AG04450 (cell line): ENCODE measurements around the gene SLIT3. TPM values are rescaled to one million over a fixed set of nuclear protein-coding genes. Genes with fewer than 3 reads are reported as not detected.

Experiments used
- CTCF ChIA-PET: fragments of 300-600, 350-600 bp; formaldehyde crosslinking; extraction: SDS; loops from one replicate; lab custom pipeline; 2022; ENCODE audit warnings: antibody characterized with exemption, inconsistent platforms; lab: Charles Lee
- POLR2A ChIA-PET: fragments of 350-600 bp; formaldehyde crosslinking; extraction: SDS; loops from one replicate; lab custom pipeline; 2021; ENCODE audit warnings: antibody characterized with exemption, inconsistent platforms; lab: Yijun Ruan, JAX
- DNase-seq: peaks from one replicate; pipeline ENCODE4 v3.0.0-alpha.2; 2011; ENCODE audit warnings: low read depth, low spot score
- H3K27ac ChIP-seq: one replicate; pipeline ENCODE4 v1.5.1; 2012; ENCODE audit warnings: low read depth, low read length, control low read depth
- H3K27me3 ChIP-seq: one replicate; pipeline ENCODE4 v1.6.0; 2012; ENCODE audit warnings: low read length; ENCODE audit not compliant: control insufficient read depth, insufficient read depth
- H3K4me3 ChIP-seq: 2 replicates; pipeline ENCODE4 v1.5.1; 2011; ENCODE audit warnings: mild to moderate bottlenecking, low read depth, low read length, control low read depth
- H3K9me3 ChIP-seq: 2 replicates; pipeline ENCODE4 v1.5.1; 2012; ENCODE audit warnings: low read length; ENCODE audit not compliant: control insufficient read depth, insufficient read depth
- CTCF ChIP-seq: IDR thresholded peaks from 2 replicates; pipeline ENCODE4 v1.5.1; 2011; ENCODE audit warnings: low read depth, low read length, control low read depth, inconsistent platforms
- polyA plus RNA-seq: library from polyadenylated mRNA; depleted of rRNA; stranded (reverse); fragments of >200 nt; gene quantifications from 2 replicates; pipeline ENCODE4 v1.2.3, GENCODE V29; 2011

The SLIT3 gene
- polyA plus RNA-seq, 1 experiment: 0.26 TPM

- ChIA-PET CTCF (no interaction called here), POLR2A (no interaction called here)
- Histone ChIP-seq H3K27me3 (no peaks in the 10 kb centered on the region), H3K9me3 (no peaks in the 10 kb centered on the region), H3K4me3 (no peak overlapping the region), H3K27ac (no peak overlapping the region)
- no peak for TF ChIP-seq CTCF
- no peak for DNase-seq
Measured at GRCh38 chr5:168784454-168784853, 516.5 kb downstream of the SLIT3 start.

DNA sequence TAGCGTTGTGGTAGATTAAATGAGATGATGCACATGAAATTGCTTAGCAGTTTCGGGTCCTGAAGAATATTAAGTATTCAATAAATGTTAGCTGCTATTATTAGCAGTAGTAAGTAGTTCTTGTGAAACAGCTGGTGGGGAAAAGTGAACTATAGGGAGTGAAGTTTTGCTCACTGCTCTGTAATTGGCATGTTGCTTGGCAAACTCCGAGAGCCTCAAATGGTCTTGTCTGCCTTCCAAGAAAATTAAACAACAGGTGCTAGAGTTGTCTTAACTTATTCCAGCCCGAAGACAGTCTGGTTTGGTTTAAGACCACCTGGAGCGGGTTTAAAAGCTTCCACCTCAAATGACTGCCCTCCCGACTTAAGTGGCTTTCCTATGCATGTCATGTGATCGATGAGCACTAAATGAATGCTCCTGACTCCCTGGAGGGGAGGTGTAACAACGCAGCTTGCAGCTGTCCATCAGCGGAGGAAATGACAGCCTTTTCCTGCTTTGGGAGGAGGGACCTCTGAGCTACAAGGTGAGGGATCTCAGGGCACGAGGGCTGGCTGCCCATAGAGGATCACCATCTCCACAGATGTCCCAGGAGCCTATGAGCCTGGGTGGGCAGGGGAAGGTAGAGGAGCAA lies 518.9 kb downstream of the SLIT3 start:
- DNase-seq: no peak

GRCh38 chr5:168780888-168781287 lies 520.1 kb downstream of the SLIT3 start:
- ChIA-PET CTCF (no interaction called here), POLR2A (no interaction called here)
- no peak for TF ChIP-seq CTCF
- Histone ChIP-seq H3K9me3 (no peaks in the 10 kb centered on the region), H3K27ac (no peak overlapping the region), H3K4me3 (no peak overlapping the region), H3K27me3 (no peaks in the 10 kb centered on the region)
- DNase-seq: no peak

More for the DNA sequence above, 518.9 kb downstream of the SLIT3 start:
- ChIA-PET CTCF (interaction anchor here (0.5 kb wide), 1 partner anchor 1840 kb away, joined by 8 read pairs; no protein-coding TSS in a partner anchor), POLR2A (no interaction called here)
- Histone ChIP-seq H3K27me3 (no peaks in the 10 kb centered on the region), H3K9me3 (no peaks in the 10 kb centered on the region), H3K4me3 (no peak overlapping the region), H3K27ac (no peak overlapping the region)
- no peak for TF ChIP-seq CTCF

DNA sequence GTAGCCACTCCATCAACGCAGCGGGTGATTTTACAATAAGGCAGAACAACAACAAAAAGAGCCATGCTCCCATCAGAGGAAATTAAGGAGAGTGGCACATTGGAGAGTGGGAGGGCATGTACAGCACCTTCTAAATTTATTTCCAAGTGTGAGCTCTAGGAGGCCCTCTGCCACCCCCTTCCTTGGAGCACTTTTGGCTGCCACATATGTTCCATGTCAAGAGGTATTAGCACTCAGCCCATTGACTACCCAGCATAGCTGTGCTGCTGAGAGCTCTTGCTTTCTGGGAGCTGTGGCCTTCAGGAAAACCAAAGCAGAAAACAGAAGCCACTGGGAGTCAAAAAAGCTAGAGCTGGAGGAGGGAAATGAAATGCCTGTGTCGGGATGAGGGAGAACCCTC lies 521.6 kb downstream of the SLIT3 start:
- POLR2A ChIA-PET: no interaction called here
- no peak for DNase-seq
- no peak overlapping the region for H3K27ac ChIP-seq
- CTCF ChIA-PET: no interaction called here
- no peak for TF ChIP-seq CTCF
- H3K4me3 ChIP-seq: no peak overlapping the region
- no peaks in the 10 kb centered on the region for H3K9me3 ChIP-seq
- no peaks in the 10 kb centered on the region for H3K27me3 ChIP-seq

GRCh38 chr5:168778536-168778935 lies 522.4 kb downstream of the SLIT3 start:
- Histone ChIP-seq H3K27ac (no peak overlapping the region), H3K9me3 (no peaks in the 10 kb centered on the region), H3K4me3 (no peak overlapping the region), H3K27me3 (no peaks in the 10 kb centered on the region)
- no peak for TF ChIP-seq CTCF
- ChIA-PET CTCF (no interaction called here), POLR2A (no interaction called here)
- DNase-seq: no peak
